ENCODE data around the gene CHD6. TPM values are rescaled to one million over a fixed set of nuclear protein-coding genes. Genes with fewer than 3 reads are reported as not detected.

Gene CHD6
- total RNA-seq, 1 experiment from 2014 or later = 80.5 TPM

DNA sequence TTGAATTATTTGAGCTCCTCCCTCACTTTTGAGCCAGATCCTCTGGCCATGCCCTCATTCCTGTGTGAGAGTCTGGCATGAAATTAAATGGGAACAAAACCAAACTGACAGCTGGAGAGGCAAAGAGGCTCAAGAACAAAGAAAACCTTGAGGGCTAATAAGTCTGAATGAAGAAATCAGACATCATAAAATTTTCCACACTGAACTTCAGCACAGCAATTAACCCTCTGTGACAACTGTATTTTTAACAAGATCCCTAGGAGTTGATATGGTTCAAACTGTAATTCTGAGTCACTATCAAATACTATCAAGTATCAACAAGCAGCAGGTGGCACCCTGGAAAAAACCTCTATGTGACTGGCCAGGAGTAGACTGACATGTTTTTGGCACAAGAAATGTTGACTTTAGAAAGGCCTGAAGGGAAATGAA, 142.2 kb downstream of the CHD6 start:
- CTCF ChIA-PET = interaction anchor here (0.6 kb wide), 1 partner anchor 142 kb away, joined by 3 read pairs; the partner anchor contains the start of gene CHD6
- no peak overlapping the region for H3K4me3 Mint-ChIP-seq (ENCODE audit: unreplicated experiment)

DNA sequence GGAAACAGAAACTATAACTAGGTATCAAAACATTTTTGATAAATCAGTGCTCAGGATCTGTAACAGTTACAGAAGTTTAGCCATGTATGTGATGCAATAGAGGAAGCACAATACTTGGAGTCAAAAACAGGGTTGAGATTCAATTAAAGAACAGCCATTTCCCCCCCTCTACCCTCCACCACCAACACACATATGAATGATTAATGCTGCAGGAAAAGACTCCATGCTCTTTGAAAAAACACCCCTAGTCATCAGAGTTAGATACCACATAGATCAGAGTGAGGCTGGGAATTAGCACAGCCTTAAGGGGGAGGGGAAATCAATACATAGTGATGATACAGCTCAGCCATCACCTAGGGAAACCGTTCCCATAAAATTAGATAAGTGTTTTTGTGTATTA, 142.7 kb downstream of the CHD6 start:
- TF ChIP-seq, protein P1, sequence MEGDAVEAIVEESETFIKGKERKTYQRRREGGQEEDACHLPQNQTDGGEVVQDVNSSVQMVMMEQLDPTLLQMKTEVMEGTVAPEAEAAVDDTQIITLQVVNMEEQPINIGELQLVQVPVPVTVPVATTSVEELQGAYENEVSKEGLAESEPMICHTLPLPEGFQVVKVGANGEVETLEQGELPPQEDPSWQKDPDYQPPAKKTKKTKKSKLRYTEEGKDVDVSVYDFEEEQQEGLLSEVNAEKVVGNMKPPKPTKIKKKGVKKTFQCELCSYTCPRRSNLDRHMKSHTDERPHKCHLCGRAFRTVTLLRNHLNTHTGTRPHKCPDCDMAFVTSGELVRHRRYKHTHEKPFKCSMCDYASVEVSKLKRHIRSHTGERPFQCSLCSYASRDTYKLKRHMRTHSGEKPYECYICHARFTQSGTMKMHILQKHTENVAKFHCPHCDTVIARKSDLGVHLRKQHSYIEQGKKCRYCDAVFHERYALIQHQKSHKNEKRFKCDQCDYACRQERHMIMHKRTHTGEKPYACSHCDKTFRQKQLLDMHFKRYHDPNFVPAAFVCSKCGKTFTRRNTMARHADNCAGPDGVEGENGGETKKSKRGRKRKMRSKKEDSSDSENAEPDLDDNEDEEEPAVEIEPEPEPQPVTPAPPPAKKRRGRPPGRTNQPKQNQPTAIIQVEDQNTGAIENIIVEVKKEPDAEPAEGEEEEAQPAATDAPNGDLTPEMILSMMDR (IDR thresholded peaks at IDR 0.05; ENCODE audit: insufficient read depth in 1 of 2, low read depth in 1 of 2, low read length in 1 of 2, severe bottlenecking in 1 of 2, unreplicated experiment in 1 of 2) = no peak
- Histone ChIP-seq H3K4me3 (ENCODE audit: low read depth, low read length) (no peak overlapping the region), H3K36me3 (ENCODE audit: control insufficient read depth, insufficient read depth, low read length) (peaks cover 5% of the 10 kb centered on the region), H3K9me3 (no peaks in the 10 kb centered on the region), H3K4me1 (no peaks in the 10 kb centered on the region), H3K27me3 (replicated peaks; ENCODE audit: control insufficient read depth, insufficient read depth, low read length) (no peaks in the 10 kb centered on the region)
- no peaks in the 10 kb centered on the region for H3K4me1 Mint-ChIP-seq (ENCODE audit: low read depth, unreplicated experiment)
- DNase-seq = no peak
- H3K27me3 Mint-ChIP-seq (ENCODE audit: insufficient read depth, unreplicated experiment) = no peaks in the 10 kb centered on the region
- H3K36me3 Mint-ChIP-seq (ENCODE audit: insufficient read depth, unreplicated experiment) = peaks cover 36% of the 10 kb centered on the region
- no peak overlapping the region for H3K4me3 Mint-ChIP-seq (ENCODE audit: unreplicated experiment)
- peaks cover 8% of the 10 kb centered on the region for H3K9me3 Mint-ChIP-seq (ENCODE audit: unreplicated experiment)
- intact Hi-C loops (cut with micrococcal nuclease; ENCODE audit: unreplicated experiment) = loop anchor here (5.0 kb wide), 1 partner anchor 133 kb away; the partner anchor contains the start of gene LPIN3
- ChIA-PET CTCF (interaction anchor here (0.6 kb wide), 1 partner anchor 143 kb away, joined by 3 read pairs; the partner anchor contains the start of gene CHD6), POLR2A (no interaction called here)
- no TSS peak for BruUV-seq (replicated peaks)
- no peak overlapping the region for H3K27ac Mint-ChIP-seq (ENCODE audit: unreplicated experiment)

More for the DNA sequence above, 142.2 kb downstream of the CHD6 start:
- Histone ChIP-seq H3K36me3 (ENCODE audit: control insufficient read depth, insufficient read depth, low read length) (peaks cover 2% of the 10 kb centered on the region), H3K9me3 (no peaks in the 10 kb centered on the region), H3K4me1 (no peaks in the 10 kb centered on the region), H3K27me3 (replicated peaks; ENCODE audit: control insufficient read depth, insufficient read depth, low read length) (no peaks in the 10 kb centered on the region), H3K4me3 (ENCODE audit: low read depth, low read length) (no peak overlapping the region)
- no peak for DNase-seq
- BruUV-seq (replicated peaks) = no TSS peak
- Mint-ChIP-seq H3K9me3 (ENCODE audit: unreplicated experiment) (peaks cover 8% of the 10 kb centered on the region), H3K27me3 (ENCODE audit: insufficient read depth, unreplicated experiment) (no peaks in the 10 kb centered on the region), H3K27ac (ENCODE audit: unreplicated experiment) (no peak overlapping the region), H3K36me3 (ENCODE audit: insufficient read depth, unreplicated experiment) (peaks cover 36% of the 10 kb centered on the region), H3K4me1 (ENCODE audit: low read depth, unreplicated experiment) (no peaks in the 10 kb centered on the region)
- POLR2A ChIA-PET = no interaction called here
- intact Hi-C loops (cut with micrococcal nuclease; ENCODE audit: unreplicated experiment) = loop anchor here (5.0 kb wide), 1 partner anchor 134 kb away; the partner anchor contains the start of gene LPIN3
- TF ChIP-seq, protein P1 (IDR thresholded peaks at IDR 0.05; ENCODE audit: insufficient read depth in 1 of 2, low read depth in 1 of 2, low read length in 1 of 2, severe bottlenecking in 1 of 2, unreplicated experiment in 1 of 2) = no peak

DNA sequence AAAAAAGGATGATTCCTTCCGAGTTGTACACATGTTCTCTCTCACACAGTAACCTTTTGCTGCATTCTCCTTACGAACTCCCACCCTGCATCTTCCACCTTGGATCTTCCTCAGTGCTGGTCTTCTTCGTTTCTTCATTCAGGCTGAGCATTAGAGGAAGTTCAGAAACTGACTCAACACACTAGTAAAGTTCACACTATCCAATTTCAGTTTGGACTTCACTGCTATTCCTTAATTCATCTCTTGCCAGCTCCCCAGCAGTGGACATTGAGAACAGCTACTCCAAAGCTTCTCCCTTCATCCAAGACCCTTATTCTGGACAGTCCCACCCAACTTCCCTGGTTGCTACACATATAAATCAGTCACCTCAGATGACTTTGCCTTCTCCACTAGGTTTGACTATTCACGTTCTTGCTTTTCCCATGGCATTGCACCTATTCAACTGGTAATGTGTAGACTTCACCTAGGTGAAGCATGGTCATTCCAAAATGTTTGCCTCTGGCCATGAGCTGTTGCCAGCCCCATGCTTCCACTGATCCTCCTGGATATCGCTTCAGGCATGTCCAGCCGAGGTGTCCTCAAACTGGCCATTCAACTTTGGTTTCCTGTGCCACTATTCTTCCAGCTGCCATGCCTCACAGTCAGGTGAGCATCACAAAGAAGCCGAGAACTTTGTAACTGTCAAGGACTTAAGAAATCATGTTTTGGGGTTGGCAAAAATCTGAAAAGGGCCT, 147.6 kb downstream of the CHD6 start:
- no peaks in the 10 kb centered on the region for H3K27me3 Mint-ChIP-seq (ENCODE audit: insufficient read depth, unreplicated experiment)
- no peak for DNase-seq
- H3K9me3 Mint-ChIP-seq (ENCODE audit: unreplicated experiment) = no peaks in the 10 kb centered on the region
- POLR2A ChIA-PET = no interaction called here
- peaks cover 5% of the 10 kb centered on the region for H3K36me3 ChIP-seq (ENCODE audit: control insufficient read depth, insufficient read depth, low read length)
- no TSS peak for BruUV-seq (replicated peaks)
- CTCF ChIA-PET = no interaction called here
- H3K4me1 ChIP-seq = no peaks in the 10 kb centered on the region
- peaks cover 15% of the 10 kb centered on the region for H3K36me3 Mint-ChIP-seq (ENCODE audit: insufficient read depth, unreplicated experiment)
- H3K27me3 ChIP-seq (replicated peaks; ENCODE audit: control insufficient read depth, insufficient read depth, low read length) = no peaks in the 10 kb centered on the region
- H3K4me1 Mint-ChIP-seq (ENCODE audit: low read depth, unreplicated experiment) = no peaks in the 10 kb centered on the region
- no peak overlapping the region for H3K27ac Mint-ChIP-seq (ENCODE audit: unreplicated experiment)
- no peaks in the 10 kb centered on the region for H3K9me3 ChIP-seq
- no peak overlapping the region for H3K4me3 ChIP-seq (ENCODE audit: low read depth, low read length)
- TF ChIP-seq, protein P1 (IDR thresholded peaks at IDR 0.05; ENCODE audit: insufficient read depth in 1 of 2, low read depth in 1 of 2, low read length in 1 of 2, severe bottlenecking in 1 of 2, unreplicated experiment in 1 of 2) = no peak
- intact Hi-C loops (cut with micrococcal nuclease; ENCODE audit: unreplicated experiment) = no loop called here
- no peak overlapping the region for H3K4me3 Mint-ChIP-seq (ENCODE audit: unreplicated experiment)
